ENCODE measurements around the gene MSL2. TPM values are rescaled to one million over a fixed set of nuclear protein-coding genes. Genes with fewer than 3 reads are reported as not detected.
"Not testable (repeated sequence)": the region's sequence is repeated elsewhere in the genome, so short reads cannot be mapped to it uniquely, and the experiment has no call there.

The MSL2 gene
- polyA plus RNA-seq, 1 of the 3 experiments (the other 2 are of a cell fraction), result 2.4 TPM

DNA sequence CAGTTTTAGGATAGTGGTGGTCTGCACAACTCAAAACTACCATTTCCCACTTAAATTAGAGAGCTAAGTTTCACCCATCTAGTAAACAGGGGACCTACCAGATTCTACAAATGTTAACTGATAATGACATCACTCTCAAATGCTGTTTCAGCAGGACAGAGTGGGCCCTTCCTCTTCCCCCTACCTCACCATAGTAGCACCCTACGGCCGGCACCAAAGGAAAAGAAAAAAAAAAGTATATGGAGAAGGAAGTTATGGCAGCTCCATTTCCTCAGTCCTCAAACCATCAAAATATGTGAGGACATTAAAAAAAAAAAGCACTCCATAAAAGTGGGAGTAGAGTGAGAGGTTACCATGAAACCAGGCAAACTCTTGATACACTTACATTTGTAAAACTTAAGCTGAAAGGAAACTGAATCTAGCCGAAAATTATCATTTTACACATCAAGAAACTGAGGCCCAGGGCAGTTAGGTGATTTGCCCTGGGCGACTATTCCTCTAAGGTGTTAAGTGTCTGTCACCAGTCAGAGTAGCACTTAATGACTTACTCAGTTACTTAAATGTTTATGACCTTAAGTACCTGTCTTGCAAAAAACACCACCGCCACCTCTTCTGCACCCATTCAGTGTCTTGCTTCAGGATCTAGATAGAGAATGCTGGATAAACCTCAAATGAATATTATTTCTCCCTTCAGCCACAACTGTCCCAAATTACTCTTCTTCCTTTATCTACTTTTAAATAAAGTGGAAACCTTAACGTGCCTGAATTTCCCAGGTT lies 2.7 kb downstream of the MSL2 start:
- Histone ChIP-seq H3K36me3 (replicated peaks in 1 of 2; ENCODE audit: control insufficient read depth in 1 of 2, insufficient read depth in 2 of 2, low read length in 1 of 2) (peaks cover 0 to 9% of the 10 kb centered on the region in 2 experiments), H2AFZ (ENCODE audit: low read depth) (no peak overlapping the region), H3K27me3 (ENCODE audit: insufficient read depth) (no peaks in the 10 kb centered on the region), H3K4me3 (ENCODE audit: low read depth in 2 of 2, low read length in 1 of 2) (peak overlapping the region; percentile 82 to 83), H3K9me3 (no peaks in the 10 kb centered on the region), H3K79me2 (ENCODE audit: insufficient read depth) (peaks cover 72% of the 10 kb centered on the region), H3K4me2 (peak overlapping the region; percentile 84), H3K4me1 (ENCODE audit: control insufficient read depth in 1 of 2, insufficient read depth in 2 of 2, low read depth in 1 of 2, low read length in 1 of 2) (peaks cover 9 to 17% of the 10 kb centered on the region in 2 experiments; a peak in 3 of 4 replicates), H4K20me1 (ENCODE audit: insufficient read depth) (peaks cover 69% of the 10 kb centered on the region), H3F3A (replicated peaks; ENCODE audit: insufficient read depth) (peaks cover 19% of the 10 kb centered on the region), H3K9ac (peak overlapping the region; percentile 98), H3K9me2 (no peaks in the 10 kb centered on the region), H3K27ac (ENCODE audit: low read depth in 2 of 2, low read length in 1 of 2) (peak overlapping the region in 1 of 2 experiments; percentile 98; a peak in 1 of 4 replicates)
- under 1% methylated on average over 6 of the region's 6 CpGs for WGBS (ENCODE audit: low lambda C conversion rate)
- ChIA-PET CTCF (interaction anchor here (1.2 to 2.2 kb wide), 3 partner anchors 198 to 820 kb away, joined by 4 to 6 read pairs (median 5); partner anchors contain the start of gene STAG1), POLR2A (interaction anchor here (1.1 kb wide), 1 partner anchor 11 kb away, joined by 4 read pairs; no protein-coding TSS in a partner anchor)
- DNase-seq, result peak; percentile 18
- TF ChIP-seq, protein P1, sequence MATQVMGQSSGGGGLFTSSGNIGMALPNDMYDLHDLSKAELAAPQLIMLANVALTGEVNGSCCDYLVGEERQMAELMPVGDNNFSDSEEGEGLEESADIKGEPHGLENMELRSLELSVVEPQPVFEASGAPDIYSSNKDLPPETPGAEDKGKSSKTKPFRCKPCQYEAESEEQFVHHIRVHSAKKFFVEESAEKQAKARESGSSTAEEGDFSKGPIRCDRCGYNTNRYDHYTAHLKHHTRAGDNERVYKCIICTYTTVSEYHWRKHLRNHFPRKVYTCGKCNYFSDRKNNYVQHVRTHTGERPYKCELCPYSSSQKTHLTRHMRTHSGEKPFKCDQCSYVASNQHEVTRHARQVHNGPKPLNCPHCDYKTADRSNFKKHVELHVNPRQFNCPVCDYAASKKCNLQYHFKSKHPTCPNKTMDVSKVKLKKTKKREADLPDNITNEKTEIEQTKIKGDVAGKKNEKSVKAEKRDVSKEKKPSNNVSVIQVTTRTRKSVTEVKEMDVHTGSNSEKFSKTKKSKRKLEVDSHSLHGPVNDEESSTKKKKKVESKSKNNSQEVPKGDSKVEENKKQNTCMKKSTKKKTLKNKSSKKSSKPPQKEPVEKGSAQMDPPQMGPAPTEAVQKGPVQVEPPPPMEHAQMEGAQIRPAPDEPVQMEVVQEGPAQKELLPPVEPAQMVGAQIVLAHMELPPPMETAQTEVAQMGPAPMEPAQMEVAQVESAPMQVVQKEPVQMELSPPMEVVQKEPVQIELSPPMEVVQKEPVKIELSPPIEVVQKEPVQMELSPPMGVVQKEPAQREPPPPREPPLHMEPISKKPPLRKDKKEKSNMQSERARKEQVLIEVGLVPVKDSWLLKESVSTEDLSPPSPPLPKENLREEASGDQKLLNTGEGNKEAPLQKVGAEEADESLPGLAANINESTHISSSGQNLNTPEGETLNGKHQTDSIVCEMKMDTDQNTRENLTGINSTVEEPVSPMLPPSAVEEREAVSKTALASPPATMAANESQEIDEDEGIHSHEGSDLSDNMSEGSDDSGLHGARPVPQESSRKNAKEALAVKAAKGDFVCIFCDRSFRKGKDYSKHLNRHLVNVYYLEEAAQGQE (IDR thresholded peaks at IDR 0.05; ENCODE audit: low read depth, low read length), result no peak
- TF ChIP-seq RXRA (IDR thresholded peaks at IDR 0.05; ENCODE audit: borderline replicate concordance, low read depth) (no peak), TEAD4 (IDR thresholded peaks at IDR 0.05; ENCODE audit: borderline replicate concordance, insufficient read depth) (no peak), EP300 (IDR thresholded peaks at IDR 0.05; ENCODE audit: borderline replicate concordance in 1 of 2, low read depth in 1 of 2, low read length in 1 of 2) (no peak)

DNA sequence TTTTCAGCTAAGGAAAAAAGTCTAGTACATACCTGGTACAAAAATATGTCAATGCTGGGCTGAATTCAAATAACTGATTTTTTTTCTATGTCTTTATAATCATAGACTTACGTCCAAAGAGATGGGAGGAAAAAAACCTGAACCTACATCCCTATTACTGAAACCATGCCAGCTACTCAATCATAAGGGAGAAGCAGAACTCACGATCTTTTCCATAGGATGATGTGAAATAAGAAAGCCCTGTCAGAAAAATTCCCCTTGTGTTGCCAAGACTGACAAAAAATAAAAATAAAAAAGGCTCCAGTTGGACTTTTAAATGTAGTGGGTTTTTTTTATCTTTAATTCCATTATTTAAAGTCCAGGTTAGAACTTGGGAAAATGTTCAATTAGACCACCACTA lies 3.3 kb downstream of the MSL2 start:
- Histone ChIP-seq H3K9me3 (no peaks in the 10 kb centered on the region), H4K20me1 (ENCODE audit: insufficient read depth) (peaks cover 75% of the 10 kb centered on the region), H3K9me2 (no peaks in the 10 kb centered on the region), H3K27ac (ENCODE audit: low read depth in 2 of 2, low read length in 1 of 2) (peak overlapping the region in 1 of 2 experiments; percentile 98; a peak in 1 of 4 replicates), H3K4me3 (ENCODE audit: low read depth in 2 of 2, low read length in 1 of 2) (peak overlapping the region; percentile 82 to 83), H3K79me2 (ENCODE audit: insufficient read depth) (peaks cover 78% of the 10 kb centered on the region), H3F3A (replicated peaks; ENCODE audit: insufficient read depth) (peaks cover 13% of the 10 kb centered on the region), H3K4me1 (ENCODE audit: control insufficient read depth in 1 of 2, insufficient read depth in 2 of 2, low read depth in 1 of 2, low read length in 1 of 2) (peaks cover 10 to 17% of the 10 kb centered on the region in 2 experiments; a peak in 3 of 4 replicates), H3K36me3 (replicated peaks in 1 of 2; ENCODE audit: control insufficient read depth in 1 of 2, insufficient read depth in 2 of 2, low read length in 1 of 2) (peaks cover 0 to 9% of the 10 kb centered on the region in 2 experiments), H3K4me2 (peak overlapping the region; percentile 84), H2AFZ (ENCODE audit: low read depth) (no peak overlapping the region), H3K27me3 (ENCODE audit: insufficient read depth) (no peaks in the 10 kb centered on the region), H3K9ac (peak overlapping the region; percentile 98)
- peak; percentile 22 for DNase-seq
- ChIA-PET CTCF (interaction anchor here (1.2 to 2.2 kb wide), 3 partner anchors 199 to 821 kb away, joined by 4 to 6 read pairs (median 5); partner anchors contain the start of gene STAG1), POLR2A (interaction anchor here (1.1 kb wide), 1 partner anchor 10 kb away, joined by 4 read pairs; no protein-coding TSS in a partner anchor)
- TF ChIP-seq, protein P2, sequence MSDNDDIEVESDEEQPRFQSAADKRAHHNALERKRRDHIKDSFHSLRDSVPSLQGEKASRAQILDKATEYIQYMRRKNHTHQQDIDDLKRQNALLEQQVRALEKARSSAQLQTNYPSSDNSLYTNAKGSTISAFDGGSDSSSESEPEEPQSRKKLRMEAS (IDR thresholded peaks at IDR 0.05; ENCODE audit: low read depth), result no peak
- TF ChIP-seq, protein P3, sequence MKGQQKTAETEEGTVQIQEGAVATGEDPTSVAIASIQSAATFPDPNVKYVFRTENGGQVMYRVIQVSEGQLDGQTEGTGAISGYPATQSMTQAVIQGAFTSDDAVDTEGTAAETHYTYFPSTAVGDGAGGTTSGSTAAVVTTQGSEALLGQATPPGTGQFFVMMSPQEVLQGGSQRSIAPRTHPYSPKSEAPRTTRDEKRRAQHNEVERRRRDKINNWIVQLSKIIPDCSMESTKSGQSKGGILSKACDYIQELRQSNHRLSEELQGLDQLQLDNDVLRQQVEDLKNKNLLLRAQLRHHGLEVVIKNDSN (IDR thresholded peaks at IDR 0.05; ENCODE audit: borderline replicate concordance, low read depth), result no peak
- 8% methylated on average over 2 of the region's 2 CpGs for WGBS (ENCODE audit: low lambda C conversion rate)

DNA sequence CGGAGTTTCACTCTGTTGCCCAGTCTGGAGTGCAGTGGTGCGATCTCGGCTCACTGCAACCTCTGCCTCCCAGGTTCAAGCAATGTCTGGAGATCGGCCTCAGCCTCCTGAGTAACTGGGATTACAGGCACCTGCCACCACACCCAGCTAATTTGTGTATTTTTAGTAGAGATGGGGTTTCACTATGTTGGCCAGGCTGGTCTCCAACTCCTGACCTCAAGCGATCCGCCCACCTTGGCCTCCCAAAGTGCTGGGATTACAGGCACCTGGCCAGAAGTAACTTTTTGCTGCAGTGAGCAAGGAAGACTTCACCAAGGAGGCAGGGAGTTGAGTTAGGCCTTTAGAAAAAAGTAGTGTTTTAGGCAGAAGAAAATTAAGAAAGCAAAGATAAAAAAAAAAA lies 3.9 kb downstream of the MSL2 start:
- Histone ChIP-seq H3K79me2 (ENCODE audit: insufficient read depth) (peaks cover 85% of the 10 kb centered on the region), H3K9ac (peak overlapping the region; percentile 98; the same call in 1 of the 2 replicates), H3K4me2 (peak overlapping the region; percentile 84), H3K4me1 (ENCODE audit: control insufficient read depth in 1 of 2, insufficient read depth in 2 of 2, low read depth in 1 of 2, low read length in 1 of 2) (peaks cover 10 to 12% of the 10 kb centered on the region in 2 experiments; a peak in 3 of 4 replicates), H4K20me1 (ENCODE audit: insufficient read depth) (peaks cover 82% of the 10 kb centered on the region), H3K4me3 (ENCODE audit: low read depth in 2 of 2, low read length in 1 of 2) (peak overlapping the region; percentile 82 to 83; a peak in 3 of 4 replicates)
- not testable (repeated sequence) for H3K36me3 ChIP-seq (replicated peaks in 1 of 2; ENCODE audit: control insufficient read depth in 1 of 2, insufficient read depth in 2 of 2, low read length in 1 of 2); H3K9me2 ChIP-seq; H3F3A ChIP-seq (replicated peaks; ENCODE audit: insufficient read depth); H3K27ac ChIP-seq (ENCODE audit: low read depth in 2 of 2, low read length in 1 of 2); H3K27me3 ChIP-seq (ENCODE audit: insufficient read depth); H2AFZ ChIP-seq (ENCODE audit: low read depth); H3K9me3 ChIP-seq; DNase-seq
- 88% methylated on average over 6 of the region's 6 CpGs for WGBS (ENCODE audit: low lambda C conversion rate)
- ChIA-PET POLR2A (interaction anchor here (1.1 kb wide), 1 partner anchor 10 kb away, joined by 4 read pairs; no protein-coding TSS in a partner anchor), CTCF (interaction anchor here (1.2 to 1.6 kb wide), 2 partner anchors 200 to 560 kb away, joined by 4 to 6 read pairs; partner anchors contain the start of gene STAG1)
